Measurements from ENCODE around the gene CLCF1. TPM values are rescaled to one million over a fixed set of nuclear protein-coding genes. Genes with fewer than 3 reads are reported as not detected.

Gene CLCF1
- total and polyA plus RNA-seq, 2 donors (not counting 3 experiments of a cell fraction or from before 2014, with no cell fraction given) = 5.8 to 6.5 TPM

DNA sequence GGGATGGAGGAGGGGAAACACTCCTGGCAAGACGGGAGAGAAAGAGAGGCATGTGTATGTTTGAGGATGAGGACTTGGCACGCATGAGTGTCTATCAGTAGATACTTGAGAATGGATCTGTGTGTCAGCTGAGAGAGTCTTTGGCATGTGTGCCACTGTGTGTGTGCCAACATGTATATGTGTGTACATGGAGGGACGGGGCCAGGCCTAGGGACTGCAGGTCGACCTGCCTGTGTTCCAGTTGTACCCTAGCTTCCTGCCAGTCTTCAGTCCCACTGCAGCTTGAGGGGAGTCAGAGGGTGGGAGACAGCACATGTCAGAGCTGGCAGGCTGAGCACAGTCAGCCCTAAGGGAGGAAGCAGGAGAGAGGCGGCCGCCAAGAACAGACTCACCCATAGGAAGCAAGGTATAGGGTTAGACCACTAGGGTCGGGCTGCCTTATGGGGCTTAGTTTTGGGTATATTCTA lies 5.6 kb downstream of the CLCF1 start:
- POLR2A ChIA-PET = no interaction called here
- FAIRE-seq (no peak), DNase-seq (ENCODE audit: low read depth, low spot score) (no peak)
- Histone ChIP-seq H3K79me2 (ENCODE audit: control insufficient read depth, insufficient read depth, low read length) (peaks cover 14% of the 10 kb centered on the region), H3K9me1 (replicated peaks; ENCODE audit: control insufficient read depth, extremely low read depth, insufficient read depth, low read length) (no peaks in the 10 kb centered on the region), H3K27ac (ENCODE audit: insufficient read depth, low read depth, low read length) (no peak overlapping the region), H3K27me3 (ENCODE audit: control insufficient read depth in 2 of 2, insufficient read depth in 2 of 2, low read length in 2 of 2) (no peaks in the 10 kb centered on the region), H3K4me3 (replicated peaks in 1 of 3; ENCODE audit: insufficient read depth in 1 of 3, low read depth in 1 of 3, low read length in 3 of 3) (no peak overlapping the region), H3K9ac (replicated peaks; ENCODE audit: extremely low read depth, insufficient read depth, low read length) (no peak overlapping the region), H3K36me3 (ENCODE audit: control insufficient read depth in 2 of 2, extremely low read depth in 1 of 2, insufficient read depth in 2 of 2, low read length in 2 of 2) (no peaks in the 10 kb centered on the region), H4K20me1 (replicated peaks; ENCODE audit: control insufficient read depth, extremely low read depth, insufficient read depth, low read length) (no peaks in the 10 kb centered on the region), H3K4me1 (ENCODE audit: control insufficient read depth, extremely low read depth, insufficient read depth, low read length) (peaks cover 28% of the 10 kb centered on the region), H2AFZ (ENCODE audit: low read depth, low read length) (no peak overlapping the region), H3K4me2 (ENCODE audit: insufficient read depth, low read length) (no peak overlapping the region), H3K9me3 (replicated peaks; ENCODE audit: control insufficient read depth, insufficient read depth, low read length) (no peaks in the 10 kb centered on the region)
- dilution Hi-C loops (cut with MboI; ENCODE audit: extremely low pct_ligation_motif_present, low sequenced_read_pairs) (no loop called here), intact Hi-C loops (cut with micrococcal nuclease) (no loop called here)
- CTCF ChIA-PET = interaction anchor here (0.5 to 2.0 kb wide), 3 partner anchors 11 to 15 kb away, joined by 3 to 6 read pairs (median 5); no protein-coding TSS in a partner anchor
- no peak for TF ChIP-seq POLR2A (IDR thresholded peaks at IDR 0.05; ENCODE audit: low read depth, low read length)
- no peak for TF ChIP-seq GATA2 (IDR thresholded peaks at IDR 0.05; ENCODE audit: insufficient read depth, insufficient read length, low read depth, low read length)
- no peak for TF ChIP-seq POLR2AphosphoS5 (IDR thresholded peaks at IDR 0.05; ENCODE audit: insufficient read depth, low read depth, low read length)
- TF ChIP-seq, protein P1, sequence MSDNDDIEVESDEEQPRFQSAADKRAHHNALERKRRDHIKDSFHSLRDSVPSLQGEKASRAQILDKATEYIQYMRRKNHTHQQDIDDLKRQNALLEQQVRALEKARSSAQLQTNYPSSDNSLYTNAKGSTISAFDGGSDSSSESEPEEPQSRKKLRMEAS (IDR thresholded peaks at IDR 0.05; ENCODE audit: insufficient read depth, insufficient read length) = no peak
- no peak for TF ChIP-seq EZH2 (IDR thresholded peaks at IDR 0.05; ENCODE audit: borderline replicate concordance, low read depth, low read length, severe bottlenecking)
- no peak for TF ChIP-seq FOS (IDR thresholded peaks at IDR 0.05; ENCODE audit: borderline replicate concordance, insufficient read depth, low read length)
- TF ChIP-seq, protein P2, sequence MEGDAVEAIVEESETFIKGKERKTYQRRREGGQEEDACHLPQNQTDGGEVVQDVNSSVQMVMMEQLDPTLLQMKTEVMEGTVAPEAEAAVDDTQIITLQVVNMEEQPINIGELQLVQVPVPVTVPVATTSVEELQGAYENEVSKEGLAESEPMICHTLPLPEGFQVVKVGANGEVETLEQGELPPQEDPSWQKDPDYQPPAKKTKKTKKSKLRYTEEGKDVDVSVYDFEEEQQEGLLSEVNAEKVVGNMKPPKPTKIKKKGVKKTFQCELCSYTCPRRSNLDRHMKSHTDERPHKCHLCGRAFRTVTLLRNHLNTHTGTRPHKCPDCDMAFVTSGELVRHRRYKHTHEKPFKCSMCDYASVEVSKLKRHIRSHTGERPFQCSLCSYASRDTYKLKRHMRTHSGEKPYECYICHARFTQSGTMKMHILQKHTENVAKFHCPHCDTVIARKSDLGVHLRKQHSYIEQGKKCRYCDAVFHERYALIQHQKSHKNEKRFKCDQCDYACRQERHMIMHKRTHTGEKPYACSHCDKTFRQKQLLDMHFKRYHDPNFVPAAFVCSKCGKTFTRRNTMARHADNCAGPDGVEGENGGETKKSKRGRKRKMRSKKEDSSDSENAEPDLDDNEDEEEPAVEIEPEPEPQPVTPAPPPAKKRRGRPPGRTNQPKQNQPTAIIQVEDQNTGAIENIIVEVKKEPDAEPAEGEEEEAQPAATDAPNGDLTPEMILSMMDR (IDR thresholded peaks at IDR 0.05; ENCODE audit: extremely low read depth in 1 of 2, insufficient read depth in 1 of 2, low read depth in 1 of 2, low read length in 2 of 2) = no peak
- no peak for TF ChIP-seq JUN (IDR thresholded peaks at IDR 0.05; ENCODE audit: borderline replicate concordance, insufficient read depth, insufficient read length, low read depth)
- TF ChIP-seq MYC (IDR thresholded peaks at IDR 0.05; ENCODE audit: low read depth, low read length) = no peak
- no TSS peak for BruUV-seq (replicated peaks)

Measured in endothelial cell of umbilical vein (primary cell).